WTC11 (cell line): ENCODE measurements around the gene GDAP1L1. TPM values are rescaled to one million over a fixed set of nuclear protein-coding genes. Genes with fewer than 3 reads are reported as not detected.

Source experiments
- ATAC-seq: fragments of 200-7000 bp; cut with Tn5 transposase; 2 replicates; pipeline ENCODE4 v1.10.0; 2021; ENCODE audit warnings: mild to moderate bottlenecking, moderate library complexity
- CTCF ChIA-PET: fragments of 300-600 bp; sonication (Branson Sonifier 250); formaldehyde crosslinking; loops from one replicate; lab custom pipeline; 2021; ENCODE audit warnings: antibody characterized with exemption; lab: Charles Lee
- POLR2A ChIA-PET: fragments of 350-600 bp; sonication (Branson Sonifier 250); formaldehyde crosslinking; loops from one replicate; lab custom pipeline; 2021; ENCODE audit warnings: antibody characterized with exemption; lab: Charles Lee
- DNase-seq: peaks from one replicate; pipeline ENCODE4 v3.0.0; 2021; ENCODE audit warnings: low spot score
- H3K27ac Mint-ChIP-seq: 2 replicates; pipeline ENCODE4 v1.8.0; 2021; ENCODE audit warnings: mixed read lengths
- H3K27me3 Mint-ChIP-seq: 2 replicates; pipeline ENCODE4 v1.8.0; 2021; ENCODE audit warnings: low read depth, mild to moderate bottlenecking, moderate library complexity, mixed read lengths
- H3K36me3 Mint-ChIP-seq: 2 replicates; pipeline ENCODE4 v1.8.0; 2021; ENCODE audit warnings: mixed read lengths
- H3K4me1 Mint-ChIP-seq: 2 replicates; pipeline ENCODE4 v1.8.0; 2022; ENCODE audit warnings: mixed read lengths
- H3K4me3 Mint-ChIP-seq: 2 replicates; pipeline ENCODE4 v1.8.0; 2021; ENCODE audit warnings: mild to moderate bottlenecking, moderate library complexity, mixed read lengths
- H3K9me3 Mint-ChIP-seq: 2 replicates; pipeline ENCODE4 v1.8.0; 2021; ENCODE audit warnings: mixed read lengths
- ATF1 ChIP-seq: sonication (generic); formaldehyde crosslinking; IDR thresholded peaks from 2 replicates; pipeline ENCODE4 v1.8.1; 2023; ENCODE audit warnings: mild to moderate bottlenecking, moderate library complexity, missing genetic modification reagents
- ELF4 ChIP-seq: sonication (generic); formaldehyde crosslinking; IDR thresholded peaks from 2 replicates; pipeline ENCODE4 v1.8.1; 2022; ENCODE audit warnings: low read depth, mild to moderate bottlenecking, moderate library complexity, missing genetic modification reagents
- FOXJ3 ChIP-seq: sonication (generic); formaldehyde crosslinking; IDR thresholded peaks from 2 replicates; pipeline ENCODE4 v1.9.0; 2021; ENCODE audit warnings: missing genetic modification reagents, mild to moderate bottlenecking, borderline replicate concordance
- FOXK1 ChIP-seq: sonication (generic); formaldehyde crosslinking; IDR thresholded peaks from 2 replicates; pipeline ENCODE4 v1.8.0; 2022; ENCODE audit warnings: mild to moderate bottlenecking, moderate library complexity, missing genetic modification reagents
- GABPB1 ChIP-seq: sonication (generic); formaldehyde crosslinking; IDR thresholded peaks from 2 replicates; pipeline ENCODE4 v1.8.1; 2023; ENCODE audit warnings: mild to moderate bottlenecking, missing genetic modification reagents
- HMGA2 ChIP-seq: fragments of 250-450 bp; sonication (Bioruptor Pico); IDR thresholded peaks from 2 replicates; pipeline ENCODE4 v1.4.0; 2021; ENCODE audit warnings: mild to moderate bottlenecking, moderate library complexity
- IRF1 ChIP-seq: sonication (generic); formaldehyde crosslinking; IDR thresholded peaks from 2 replicates; pipeline ENCODE4 v1.8.0; 2023; ENCODE audit warnings: missing genetic modification reagents
- MYBL2 ChIP-seq: sonication (generic); formaldehyde crosslinking; IDR thresholded peaks from 2 replicates; pipeline ENCODE4 v1.8.1; 2023; ENCODE audit warnings: mild to moderate bottlenecking, moderate library complexity, missing genetic modification reagents
- NR1H2 ChIP-seq: sonication (generic); formaldehyde crosslinking; IDR thresholded peaks from 2 replicates; pipeline ENCODE4 v1.9.0; 2021; ENCODE audit warnings: mild to moderate bottlenecking, moderate library complexity, missing genetic modification reagents
- PREB ChIP-seq: sonication (generic); formaldehyde crosslinking; IDR thresholded peaks from 2 replicates; pipeline ENCODE4 v1.8.1; 2022; ENCODE audit warnings: mild to moderate bottlenecking, missing genetic modification reagents, moderate library complexity, borderline replicate concordance
- PRRX2 ChIP-seq: fragments of 250-450 bp; sonication (Bioruptor Pico); IDR thresholded peaks from 2 replicates; pipeline ENCODE4 v1.8.0; 2021; ENCODE audit warnings: mild to moderate bottlenecking
- SMAD4 ChIP-seq: sonication (generic); formaldehyde crosslinking; IDR thresholded peaks from 2 replicates; pipeline ENCODE4 v1.8.0; 2022; ENCODE audit warnings: mild to moderate bottlenecking, missing genetic modification reagents
- SOX15 ChIP-seq: fragments of 250-450 bp; sonication (Bioruptor Pico); IDR thresholded peaks from 2 replicates; pipeline ENCODE4 v1.9.0; 2021; ENCODE audit warnings: mild to moderate bottlenecking
- TEAD1 ChIP-seq: sonication (generic); formaldehyde crosslinking; IDR thresholded peaks from 2 replicates; pipeline ENCODE4 v1.8.0; 2022; ENCODE audit warnings: mild to moderate bottlenecking, missing genetic modification reagents
- ZNF219 ChIP-seq: sonication (generic); formaldehyde crosslinking; IDR thresholded peaks from 2 replicates; pipeline ENCODE4 v1.8.0; 2023; ENCODE audit warnings: missing genetic modification reagents, mild to moderate bottlenecking, borderline replicate concordance
- ZNF263 ChIP-seq: sonication (generic); formaldehyde crosslinking; IDR thresholded peaks from 2 replicates; pipeline ENCODE4 v1.8.1; 2022; ENCODE audit warnings: low read depth, mild to moderate bottlenecking, moderate library complexity, missing genetic modification reagents
- ZNF671 ChIP-seq: fragments of 250-450 bp; sonication (Bioruptor Pico); IDR thresholded peaks from 2 replicates; pipeline ENCODE4 v1.8.0; 2021; ENCODE audit warnings: mild to moderate bottlenecking
- total RNA-seq: library from RNA; stranded (reverse); gene quantifications from 3 replicates; pipeline ENCODE4 v1.2.3, GENCODE V29; 2021
- TF ChIP-seq, protein P1 (sequence below): sonication (generic); formaldehyde crosslinking; IDR thresholded peaks from 2 replicates; pipeline ENCODE4 v1.8.1; 2023; ENCODE audit warnings: mild to moderate bottlenecking, missing genetic modification reagents, moderate library complexity
- TF ChIP-seq, protein P2 (sequence below): sonication (generic); formaldehyde crosslinking; IDR thresholded peaks from 2 replicates; pipeline ENCODE4 v1.8.1; 2023; ENCODE audit warnings: mild to moderate bottlenecking, missing genetic modification reagents

GDAP1L1 gene
- total RNA-seq, 1 experiment from 2014 or later: 7.5 TPM

DNA sequence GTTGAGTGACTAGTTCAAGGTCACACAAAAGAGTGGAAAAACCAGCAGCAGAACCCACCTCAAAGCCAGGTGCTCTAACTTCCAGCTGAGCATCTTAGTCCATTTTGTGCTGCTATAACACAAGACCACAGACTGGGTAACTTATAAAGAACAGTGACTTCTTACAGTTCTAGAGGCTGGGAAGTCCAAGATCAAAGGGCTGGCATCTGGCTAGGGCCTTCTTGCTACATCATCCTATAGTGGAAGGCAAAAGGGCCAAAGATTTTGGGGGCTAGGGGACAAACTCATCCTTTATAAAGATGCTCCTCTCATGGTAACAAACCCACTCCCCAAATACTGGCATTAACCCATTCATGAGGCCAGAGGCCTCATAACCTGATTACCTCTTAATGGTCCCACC lies 54.2 kb downstream of the GDAP1L1 start (continued):
- TF ChIP-seq PREB: no peak
- TF ChIP-seq IRF1 (CRISPR knock-in tag): no peak
- no peak for TF ChIP-seq PRRX2 (CRISPR knock-in tag)
- no peak for TF ChIP-seq MYBL2 (CRISPR knock-in tag)
- no peak for TF ChIP-seq ATF1 (CRISPR knock-in tag)
- no peak for TF ChIP-seq SMAD4 (CRISPR knock-in tag)
- TF ChIP-seq TEAD1 (CRISPR knock-in tag): no peak

GRCh38 chr20:44302026-44302669 lies 55.0 kb downstream of the GDAP1L1 start:
- Mint-ChIP-seq H3K4me1 (no peaks in the 10 kb centered on the region), H3K27ac (no peak overlapping the region), H3K27me3 (no peaks in the 10 kb centered on the region; the same call in 1 of the 2 replicates)
- CTCF ChIA-PET: no interaction called here
- no peak for ATAC-seq
- TF ChIP-seq FOXJ3 (CRISPR knock-in tag) (no peak), GABPB1 (CRISPR knock-in tag) (peak; percentile 44; the same call in 1 of the 2 replicates)
- TF ChIP-seq, all 79 proteins: peak for 1
- no peak for DNase-seq
- POLR2A ChIA-PET: no interaction called here
- no peaks in the 10 kb centered on the region for H3K9me3 Mint-ChIP-seq
- H3K4me3 Mint-ChIP-seq: no peak overlapping the region
- no peaks in the 10 kb centered on the region for H3K36me3 Mint-ChIP-seq

DNA sequence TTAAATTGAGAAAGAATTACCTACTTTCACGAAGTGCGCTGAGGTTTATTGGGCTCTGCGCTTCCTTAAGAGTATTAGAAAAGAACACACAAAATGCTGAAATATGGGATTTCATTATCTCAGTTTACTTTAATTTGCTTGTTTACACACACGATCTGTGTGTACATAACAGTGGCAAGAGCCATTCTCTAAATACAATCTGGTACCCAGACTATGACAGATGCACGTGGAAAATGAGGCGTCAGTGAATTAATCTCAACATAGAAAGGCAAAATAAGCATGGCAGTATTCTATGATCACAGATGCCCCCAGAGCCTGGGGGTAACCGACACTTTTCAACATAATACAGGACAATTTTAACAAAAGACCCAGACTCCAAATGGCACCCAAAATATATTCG lies 55.6 kb downstream of the GDAP1L1 start:
- no peaks in the 10 kb centered on the region for H3K9me3 Mint-ChIP-seq
- ATAC-seq: no peak
- POLR2A ChIA-PET: no interaction called here
- TF ChIP-seq HMGA2 (CRISPR knock-in tag) (no peak), ZNF263 (no peak), NR1H2 (CRISPR knock-in tag) (no peak), ZNF671 (CRISPR knock-in tag) (no peak), SOX15 (no peak), IRF1 (CRISPR knock-in tag) (no peak), FOXK1 (no peak), ELF4 (no peak), ZNF219 (CRISPR knock-in tag) (no peak)
- TF ChIP-seq, protein P1, sequence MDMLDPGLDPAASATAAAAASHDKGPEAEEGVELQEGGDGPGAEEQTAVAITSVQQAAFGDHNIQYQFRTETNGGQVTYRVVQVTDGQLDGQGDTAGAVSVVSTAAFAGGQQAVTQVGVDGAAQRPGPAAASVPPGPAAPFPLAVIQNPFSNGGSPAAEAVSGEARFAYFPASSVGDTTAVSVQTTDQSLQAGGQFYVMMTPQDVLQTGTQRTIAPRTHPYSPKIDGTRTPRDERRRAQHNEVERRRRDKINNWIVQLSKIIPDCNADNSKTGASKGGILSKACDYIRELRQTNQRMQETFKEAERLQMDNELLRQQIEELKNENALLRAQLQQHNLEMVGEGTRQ (CRISPR knock-in tag): no peak
- TF ChIP-seq, protein P2, sequence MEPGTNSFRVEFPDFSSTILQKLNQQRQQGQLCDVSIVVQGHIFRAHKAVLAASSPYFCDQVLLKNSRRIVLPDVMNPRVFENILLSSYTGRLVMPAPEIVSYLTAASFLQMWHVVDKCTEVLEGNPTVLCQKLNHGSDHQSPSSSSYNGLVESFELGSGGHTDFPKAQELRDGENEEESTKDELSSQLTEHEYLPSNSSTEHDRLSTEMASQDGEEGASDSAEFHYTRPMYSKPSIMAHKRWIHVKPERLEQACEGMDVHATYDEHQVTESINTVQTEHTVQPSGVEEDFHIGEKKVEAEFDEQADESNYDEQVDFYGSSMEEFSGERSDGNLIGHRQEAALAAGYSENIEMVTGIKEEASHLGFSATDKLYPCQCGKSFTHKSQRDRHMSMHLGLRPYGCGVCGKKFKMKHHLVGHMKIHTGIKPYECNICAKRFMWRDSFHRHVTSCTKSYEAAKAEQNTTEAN: no peak
- no peaks in the 10 kb centered on the region for H3K4me1 Mint-ChIP-seq
- no peaks in the 10 kb centered on the region; the same call in 1 of the 2 replicates for H3K27me3 Mint-ChIP-seq
- no peak overlapping the region for H3K4me3 Mint-ChIP-seq
- no peak overlapping the region for H3K27ac Mint-ChIP-seq
- CTCF ChIA-PET: no interaction called here
- H3K36me3 Mint-ChIP-seq: no peaks in the 10 kb centered on the region
- DNase-seq: no peak
